Neural cell (in vitro differentiated cells): ENCODE results near the gene STARD9. TPM values are rescaled to one million over a fixed set of nuclear protein-coding genes. Genes with fewer than 3 reads are reported as not detected.

Experiments
- H2AFZ ChIP-seq: fragments of 200-600, 300-800 bp; sonication (generic), shearing (Covaris generic); 2 replicates; pipeline ENCODE4 v1.6.0; 2014; ENCODE audit warnings: low read depth, mild to moderate bottlenecking, antibody characterized with exemption, low read length, moderate library complexity
- H3F3A ChIP-seq: fragments of 200-600 bp; shearing (Covaris generic); 2 replicates; pipeline ENCODE4 v1.6.1; 2016; ENCODE audit warnings: mild to moderate bottlenecking, moderate library complexity, mixed read lengths, antibody characterized with exemption, low read length; ENCODE audit not compliant: insufficient read depth, poor library complexity, severe bottlenecking
- H3K27ac ChIP-seq: fragments of 200-600, 300-800 bp; sonication (generic), shearing (Covaris generic); 2 replicates; pipeline ENCODE4 v1.5.1; 2014; ENCODE audit warnings: mild to moderate bottlenecking, low read length, moderate library complexity
- H3K27me3 ChIP-seq: fragments of 300-800, 200-600 bp; sonication (generic), shearing (Covaris generic); 2 replicates; pipeline ENCODE4 v1.6.0; 2014; ENCODE audit warnings: mild to moderate bottlenecking, low read depth, low read length, moderate library complexity; ENCODE audit not compliant: insufficient read depth
- H3K36me3 ChIP-seq: fragments of 300-800, 200-600 bp; sonication (generic), shearing (Covaris generic); 2 replicates; pipeline ENCODE4 v1.5.1; 2014; ENCODE audit warnings: mild to moderate bottlenecking, antibody characterized with exemption, low read length, moderate library complexity; ENCODE audit not compliant: insufficient read depth
- H3K4me2 ChIP-seq: fragments of 300-800, 200-600 bp; sonication (generic), shearing (Covaris generic); 2 replicates; pipeline ENCODE4 v1.6.0; 2014; ENCODE audit warnings: mild to moderate bottlenecking, low read length
- H3K4me3 ChIP-seq: fragments of 300-800, 200-600 bp; sonication (generic), shearing (Covaris generic); 2 replicates; pipeline ENCODE4 v1.5.1; 2014; ENCODE audit warnings: mild to moderate bottlenecking, low read length, moderate library complexity
- H3K79me2 ChIP-seq: fragments of 200-600 bp; shearing (Covaris generic); replicated peaks from 2 replicates; pipeline ENCODE4 v1.6.0; 2014; ENCODE audit warnings: mild to moderate bottlenecking, low read length, moderate library complexity; ENCODE audit not compliant: insufficient read depth
- H3K9ac ChIP-seq: fragments of 300-800, 200-600 bp; sonication (generic), shearing (Covaris generic); 2 replicates; pipeline ENCODE4 v1.6.1; 2016; ENCODE audit warnings: mild to moderate bottlenecking, low read length, mixed read lengths
- H3K9me2 ChIP-seq: fragments of 200-600 bp; shearing (Covaris generic); 2 replicates; pipeline ENCODE4 v1.6.1; 2016; ENCODE audit warnings: mild to moderate bottlenecking, low read length, mixed read lengths; ENCODE audit not compliant: insufficient read depth
- H3K9me3 ChIP-seq: fragments of 200-600, 300-800 bp; sonication (generic), shearing (Covaris generic); 2 replicates; pipeline ENCODE4 v1.6.1; 2016; ENCODE audit warnings: mild to moderate bottlenecking, mixed run types, low read length, moderate library complexity, mixed read lengths
- H4K20me1 ChIP-seq: fragments of 200-600 bp; shearing (Covaris generic); 2 replicates; pipeline ENCODE4 v1.6.1; 2016; ENCODE audit warnings: mild to moderate bottlenecking, mixed run types; ENCODE audit not compliant: insufficient read depth
- EP300 ChIP-seq: fragments of 450-650 bp; conservative IDR thresholded peaks from 2 replicates; pipeline ENCODE4 v1.6.1; 2014; ENCODE audit warnings: antibody characterized with exemption, mild to moderate bottlenecking, moderate library complexity; ENCODE audit not compliant: poor library complexity, severe bottlenecking
- EZH2 ChIP-seq: fragments of 200-600, 300-800 bp; shearing (Covaris generic), sonication (generic); IDR thresholded peaks from 2 replicates; pipeline ENCODE4 v1.6.1; 2014; ENCODE audit warnings: antibody characterized with exemption, low read length, borderline replicate concordance, mild to moderate bottlenecking; ENCODE audit not compliant: insufficient read depth, poor library complexity, severe bottlenecking
- MXI1 ChIP-seq: fragments of 450-650 bp; conservative IDR thresholded peaks from 2 replicates; pipeline ENCODE4 v1.6.1; 2014; ENCODE audit warnings: antibody characterized with exemption, mild to moderate bottlenecking; ENCODE audit not compliant: poor library complexity, severe bottlenecking
- POLR2AphosphoS5 ChIP-seq: IDR thresholded peaks from 2 replicates; pipeline ENCODE4 v1.6.1; 2012
- RAD21 ChIP-seq: fragments of 450-650 bp; conservative IDR thresholded peaks from 2 replicates; pipeline ENCODE4 v1.6.1; 2014; ENCODE audit warnings: antibody characterized with exemption, mild to moderate bottlenecking, moderate library complexity
- SMC3 ChIP-seq: fragments of 450-650 bp; conservative IDR thresholded peaks from 2 replicates; pipeline ENCODE4 v1.6.1; 2014; ENCODE audit warnings: antibody characterized with exemption, mild to moderate bottlenecking, moderate library complexity; ENCODE audit not compliant: poor library complexity
- TAF1 ChIP-seq: IDR thresholded peaks from 2 replicates; pipeline ENCODE4 v1.6.1; 2012; ENCODE audit warnings: low read depth
- polyA plus RNA-seq: library from polyadenylated mRNA; depleted of rRNA; stranded (reverse); fragments of >200 nt; gene quantifications from 2 replicates; pipeline ENCODE4 v1.2.3, GENCODE V29; 2014
- TF ChIP-seq, protein P1 (sequence below): IDR thresholded peaks from 2 replicates; pipeline ENCODE4 v1.6.1; 2012; ENCODE audit warnings: borderline replicate concordance
- TF ChIP-seq, protein P2 (sequence below): fragments of 450-650 bp; IDR thresholded peaks from 2 replicates; pipeline ENCODE4 v1.5.1; 2014; ENCODE audit warnings: antibody characterized with exemption, mild to moderate bottlenecking, moderate library complexity; ENCODE audit not compliant: poor library complexity, severe bottlenecking

STARD9 gene
- polyA plus RNA-seq, 1 donor from 2014 or later, result 6.4 TPM

DNA sequence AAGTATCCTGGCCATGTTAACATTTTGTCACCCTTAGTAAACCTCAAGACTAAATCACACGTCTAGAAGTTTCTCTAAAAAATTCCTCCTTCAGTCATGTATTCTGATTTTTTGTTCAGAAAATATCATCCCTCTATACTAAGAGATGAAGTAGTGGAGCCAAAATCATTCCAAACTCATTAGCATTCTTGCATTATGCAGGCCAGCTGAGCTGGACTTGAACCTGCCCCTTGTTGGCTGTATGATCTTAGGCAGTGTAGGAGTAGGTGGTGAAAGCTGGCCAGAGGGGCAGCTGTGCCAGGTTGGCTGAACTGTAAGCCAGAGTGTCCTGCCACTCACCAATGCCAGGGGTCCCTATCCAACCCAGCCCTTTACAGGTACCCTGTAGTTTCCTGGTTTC is 92.4 kb downstream of the STARD9 start:
- TF ChIP-seq MXI1 (no peak), EZH2 (no peak), TAF1 (no peak), RAD21 (no peak), POLR2AphosphoS5 (no peak), EP300 (no peak)
- TF ChIP-seq, protein P1, sequence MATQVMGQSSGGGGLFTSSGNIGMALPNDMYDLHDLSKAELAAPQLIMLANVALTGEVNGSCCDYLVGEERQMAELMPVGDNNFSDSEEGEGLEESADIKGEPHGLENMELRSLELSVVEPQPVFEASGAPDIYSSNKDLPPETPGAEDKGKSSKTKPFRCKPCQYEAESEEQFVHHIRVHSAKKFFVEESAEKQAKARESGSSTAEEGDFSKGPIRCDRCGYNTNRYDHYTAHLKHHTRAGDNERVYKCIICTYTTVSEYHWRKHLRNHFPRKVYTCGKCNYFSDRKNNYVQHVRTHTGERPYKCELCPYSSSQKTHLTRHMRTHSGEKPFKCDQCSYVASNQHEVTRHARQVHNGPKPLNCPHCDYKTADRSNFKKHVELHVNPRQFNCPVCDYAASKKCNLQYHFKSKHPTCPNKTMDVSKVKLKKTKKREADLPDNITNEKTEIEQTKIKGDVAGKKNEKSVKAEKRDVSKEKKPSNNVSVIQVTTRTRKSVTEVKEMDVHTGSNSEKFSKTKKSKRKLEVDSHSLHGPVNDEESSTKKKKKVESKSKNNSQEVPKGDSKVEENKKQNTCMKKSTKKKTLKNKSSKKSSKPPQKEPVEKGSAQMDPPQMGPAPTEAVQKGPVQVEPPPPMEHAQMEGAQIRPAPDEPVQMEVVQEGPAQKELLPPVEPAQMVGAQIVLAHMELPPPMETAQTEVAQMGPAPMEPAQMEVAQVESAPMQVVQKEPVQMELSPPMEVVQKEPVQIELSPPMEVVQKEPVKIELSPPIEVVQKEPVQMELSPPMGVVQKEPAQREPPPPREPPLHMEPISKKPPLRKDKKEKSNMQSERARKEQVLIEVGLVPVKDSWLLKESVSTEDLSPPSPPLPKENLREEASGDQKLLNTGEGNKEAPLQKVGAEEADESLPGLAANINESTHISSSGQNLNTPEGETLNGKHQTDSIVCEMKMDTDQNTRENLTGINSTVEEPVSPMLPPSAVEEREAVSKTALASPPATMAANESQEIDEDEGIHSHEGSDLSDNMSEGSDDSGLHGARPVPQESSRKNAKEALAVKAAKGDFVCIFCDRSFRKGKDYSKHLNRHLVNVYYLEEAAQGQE, result no peak
- H3F3A ChIP-seq, result no peaks in the 10 kb centered on the region
- H3K36me3 ChIP-seq, result no peaks in the 10 kb centered on the region

DNA sequence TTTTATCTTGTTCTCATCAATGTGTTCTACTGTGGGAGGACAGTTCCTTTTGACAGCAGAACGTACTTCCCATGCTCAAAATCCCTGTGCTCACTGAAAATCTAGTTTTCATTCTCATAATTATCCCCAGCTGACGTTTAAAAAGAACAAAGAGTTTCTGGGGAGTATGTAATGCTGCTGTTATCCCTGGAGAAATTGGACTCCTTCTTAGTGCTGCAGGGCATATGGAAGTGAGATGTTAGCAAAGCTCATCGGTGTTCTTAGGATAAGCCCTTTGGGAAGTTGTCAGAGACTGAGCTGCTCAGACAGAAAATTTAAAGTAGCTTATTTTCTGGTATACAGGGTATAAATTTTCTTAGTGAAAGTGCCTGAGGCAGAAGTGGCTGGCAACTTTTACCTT is 95.0 kb downstream of the STARD9 start:
- Histone ChIP-seq H3K9me3 (no peaks in the 10 kb centered on the region), H3K4me2 (no peak overlapping the region), H3K9ac (no peak overlapping the region), H3K27ac (no peak overlapping the region), H3F3A (no peaks in the 10 kb centered on the region), H3K36me3 (no peaks in the 10 kb centered on the region), H4K20me1 (no peaks in the 10 kb centered on the region), H3K9me2 (no peaks in the 10 kb centered on the region), H3K79me2 (no peaks in the 10 kb centered on the region), H3K4me3 (no peak overlapping the region), H3K27me3 (no peaks in the 10 kb centered on the region), H2AFZ (no peak overlapping the region)
- TF ChIP-seq MXI1 (no peak), EP300 (no peak), RAD21 (no peak), TAF1 (no peak), EZH2 (no peak), SMC3 (no peak), POLR2AphosphoS5 (no peak)
- TF ChIP-seq, protein P2, sequence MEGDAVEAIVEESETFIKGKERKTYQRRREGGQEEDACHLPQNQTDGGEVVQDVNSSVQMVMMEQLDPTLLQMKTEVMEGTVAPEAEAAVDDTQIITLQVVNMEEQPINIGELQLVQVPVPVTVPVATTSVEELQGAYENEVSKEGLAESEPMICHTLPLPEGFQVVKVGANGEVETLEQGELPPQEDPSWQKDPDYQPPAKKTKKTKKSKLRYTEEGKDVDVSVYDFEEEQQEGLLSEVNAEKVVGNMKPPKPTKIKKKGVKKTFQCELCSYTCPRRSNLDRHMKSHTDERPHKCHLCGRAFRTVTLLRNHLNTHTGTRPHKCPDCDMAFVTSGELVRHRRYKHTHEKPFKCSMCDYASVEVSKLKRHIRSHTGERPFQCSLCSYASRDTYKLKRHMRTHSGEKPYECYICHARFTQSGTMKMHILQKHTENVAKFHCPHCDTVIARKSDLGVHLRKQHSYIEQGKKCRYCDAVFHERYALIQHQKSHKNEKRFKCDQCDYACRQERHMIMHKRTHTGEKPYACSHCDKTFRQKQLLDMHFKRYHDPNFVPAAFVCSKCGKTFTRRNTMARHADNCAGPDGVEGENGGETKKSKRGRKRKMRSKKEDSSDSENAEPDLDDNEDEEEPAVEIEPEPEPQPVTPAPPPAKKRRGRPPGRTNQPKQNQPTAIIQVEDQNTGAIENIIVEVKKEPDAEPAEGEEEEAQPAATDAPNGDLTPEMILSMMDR, result no peak

More for the DNA sequence above, 92.4 kb downstream of the STARD9 start:
- H4K20me1 ChIP-seq, result no peaks in the 10 kb centered on the region
- no peaks in the 10 kb centered on the region for H3K9me2 ChIP-seq
- H2AFZ ChIP-seq, result no peak overlapping the region
- H3K9ac ChIP-seq, result no peak overlapping the region
- no peaks in the 10 kb centered on the region for H3K79me2 ChIP-seq
- H3K27me3 ChIP-seq, result no peaks in the 10 kb centered on the region
- H3K4me3 ChIP-seq, result no peak overlapping the region
- H3K9me3 ChIP-seq, result no peaks in the 10 kb centered on the region
- H3K27ac ChIP-seq, result no peak overlapping the region
- no peak overlapping the region for H3K4me2 ChIP-seq
